HTR-8/SVneo (cell line): ENCODE measurements around the gene CXorf51B.
"Not testable (repeated sequence)": the region's sequence is repeated elsewhere in the genome, so short reads cannot be mapped to it uniquely, and the experiment has no call there.

Experiments used
- DNase-seq: peaks from one replicate; pipeline ENCODE4 v3.0.0; 2011; ENCODE audit warnings: low spot score, mixed read lengths; ENCODE audit not compliant: insufficient read length
- FAIRE-seq: peaks from 2 replicates; lab custom pipeline; 2011; peaks lifted over from hg19 to GRCh38; lab: Jason Lieb, UNC

The CXorf51B gene

GRCh38 chrX:146809471-146809870 is at the start of gene CXorf51B:
TSS of gene CXorf51B (plus strand) at chrX:146809771. CDS start at chrX:146809792, 21 bp downstream.
- not testable (repeated sequence) for DNase-seq, FAIRE-seq

- not testable (repeated sequence) for FAIRE-seq, DNase-seq
Measured at GRCh38 chrX:146814644-146815043, 5.1 kb downstream of the CXorf51B start, which contains the start of gene CXorf51A. TSS of gene CXorf51A (minus strand) at chrX:146814744. CDS start at chrX:146814723, 21 bp downstream.

GRCh38 chrX:146831994-146832393 is 22.4 kb downstream of the CXorf51B start:
- no peak for FAIRE-seq

GRCh38 chrX:146854281-146854680 is 44.7 kb downstream of the CXorf51B start:
- FAIRE-seq, result no peak
- no peak for DNase-seq

More at GRCh38 chrX:146831994-146832393, 22.4 kb downstream of the CXorf51B start:
- DNase-seq, result no peak
